WI38 (cell line): Measurements from ENCODE around the gene DBP.
"Not testable (repeated sequence)": the region's sequence is repeated elsewhere in the genome, so short reads cannot be mapped to it uniquely, and the experiment has no call there.

Source experiments
- H3K4me3 ChIP-seq: 2 replicates; pipeline ENCODE4 v1.5.1; 2011; ENCODE audit warnings: low read depth, mild to moderate bottlenecking, control low read depth, low read length
- TF ChIP-seq, protein P1 (sequence below): IDR thresholded peaks from 2 replicates; pipeline ENCODE4 v1.5.1; 2012; ENCODE audit warnings: low read depth, mild to moderate bottlenecking, control low read depth, low read length

The DBP gene

GRCh38 chr19:48663667-48664066 is 26.5 kb upstream of the DBP start:
- H3K4me3 ChIP-seq, result no peak overlapping the region
- TF ChIP-seq, protein P1, sequence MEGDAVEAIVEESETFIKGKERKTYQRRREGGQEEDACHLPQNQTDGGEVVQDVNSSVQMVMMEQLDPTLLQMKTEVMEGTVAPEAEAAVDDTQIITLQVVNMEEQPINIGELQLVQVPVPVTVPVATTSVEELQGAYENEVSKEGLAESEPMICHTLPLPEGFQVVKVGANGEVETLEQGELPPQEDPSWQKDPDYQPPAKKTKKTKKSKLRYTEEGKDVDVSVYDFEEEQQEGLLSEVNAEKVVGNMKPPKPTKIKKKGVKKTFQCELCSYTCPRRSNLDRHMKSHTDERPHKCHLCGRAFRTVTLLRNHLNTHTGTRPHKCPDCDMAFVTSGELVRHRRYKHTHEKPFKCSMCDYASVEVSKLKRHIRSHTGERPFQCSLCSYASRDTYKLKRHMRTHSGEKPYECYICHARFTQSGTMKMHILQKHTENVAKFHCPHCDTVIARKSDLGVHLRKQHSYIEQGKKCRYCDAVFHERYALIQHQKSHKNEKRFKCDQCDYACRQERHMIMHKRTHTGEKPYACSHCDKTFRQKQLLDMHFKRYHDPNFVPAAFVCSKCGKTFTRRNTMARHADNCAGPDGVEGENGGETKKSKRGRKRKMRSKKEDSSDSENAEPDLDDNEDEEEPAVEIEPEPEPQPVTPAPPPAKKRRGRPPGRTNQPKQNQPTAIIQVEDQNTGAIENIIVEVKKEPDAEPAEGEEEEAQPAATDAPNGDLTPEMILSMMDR, result no peak

DNA sequence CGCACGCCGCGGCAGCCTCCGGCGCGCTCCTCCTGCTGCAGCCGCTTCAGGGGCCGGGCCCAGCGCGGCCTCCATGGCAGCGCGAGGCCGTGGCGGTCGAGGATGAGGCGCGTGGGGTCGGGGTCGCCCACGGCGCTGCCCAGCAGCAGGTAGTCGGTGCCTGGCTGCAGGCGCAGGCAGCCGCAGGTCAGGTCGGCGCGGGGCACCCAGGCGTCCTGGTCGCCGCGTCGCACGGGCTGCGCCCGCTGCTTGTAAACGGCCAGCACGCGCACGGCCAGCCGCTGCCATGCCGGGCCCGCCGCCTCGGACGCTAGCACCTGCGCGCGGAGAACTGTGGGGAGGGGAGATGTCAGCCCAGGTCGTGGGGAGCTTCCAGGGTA is 24.5 kb upstream of the DBP start:
- TF ChIP-seq, protein P1, result no peak
- H3K4me3 ChIP-seq, result no peak overlapping the region

GRCh38 chr19:48660852-48661710 is 23.9 kb upstream of the DBP start:
- H3K4me3 ChIP-seq, result no peak overlapping the region
- TF ChIP-seq, protein P1, result no peak

- TF ChIP-seq, protein P1, result no peak
- no peak overlapping the region for H3K4me3 ChIP-seq
These were observed 22.6 kb upstream of the DBP start for GRCh38 chr19:48659768-48660167.

GRCh38 chr19:48658483-48658882 is 21.3 kb upstream of the DBP start:
- no peak overlapping the region for H3K4me3 ChIP-seq
- TF ChIP-seq, protein P1, result no peak

DNA sequence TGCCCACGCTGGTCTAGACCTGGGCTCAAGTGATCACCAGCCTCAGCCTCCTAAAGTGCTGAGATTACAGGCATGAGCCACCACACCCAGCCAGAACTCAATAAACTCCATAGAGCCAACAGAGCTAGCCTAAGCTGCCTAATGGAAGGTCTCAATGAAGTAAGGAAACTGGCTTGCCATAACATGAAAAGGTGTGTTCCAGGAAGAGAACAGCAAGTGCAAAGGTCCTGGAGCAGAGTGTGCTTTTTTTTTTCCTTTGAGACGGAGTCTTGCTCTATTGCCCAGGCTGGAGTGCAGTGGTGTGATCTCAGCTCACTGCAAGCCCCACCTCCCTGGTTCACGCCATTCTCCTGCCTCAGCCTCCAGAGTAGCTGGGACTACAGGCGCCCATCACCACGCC is 20.6 kb upstream of the DBP start:
- H3K4me3 ChIP-seq, result not testable (repeated sequence)

GRCh38 chr19:48656840-48657474 is 19.8 kb upstream of the DBP start:
- TF ChIP-seq, protein P1, result no peak

More at GRCh38 chr19:48656840-48657474, 19.8 kb upstream of the DBP start:
- H3K4me3 ChIP-seq, result no peak overlapping the region
